Neuronal stem cell (in vitro differentiated cells): ENCODE measurements around the gene XBP1.

Experiments used
- DNase-seq: peaks from one replicate; pipeline ENCODE4 v3.0.0-alpha.2; 2013; ENCODE audit warnings: low spot score
- H2AFZ ChIP-seq: one replicate; pipeline ENCODE4 v1.6.1; 2013; ENCODE audit warnings: mild to moderate bottlenecking, low read length, inconsistent platforms
- H2AK5ac ChIP-seq: 2 replicates; pipeline ENCODE4 v1.6.1; 2013; ENCODE audit warnings: low read depth, mild to moderate bottlenecking, inconsistent platforms, low read length, moderate library complexity, mixed read lengths
- H2BK120ac ChIP-seq: 2 replicates; pipeline ENCODE4 v1.6.1; 2013; ENCODE audit warnings: low read depth, mild to moderate bottlenecking, inconsistent platforms, low read length, moderate library complexity, mixed read lengths
- H2BK12ac ChIP-seq: one replicate; pipeline ENCODE4 v1.6.1; 2013; ENCODE audit warnings: low read length, inconsistent platforms
- H2BK15ac ChIP-seq: 2 replicates; pipeline ENCODE4 v1.6.1; 2013; ENCODE audit warnings: mild to moderate bottlenecking, low read length, inconsistent platforms, mixed read lengths
- H2BK5ac ChIP-seq: one replicate; pipeline ENCODE4 v1.6.1; 2013; ENCODE audit warnings: inconsistent platforms, mild to moderate bottlenecking, low read length, moderate library complexity
- H3K14ac ChIP-seq: one replicate; pipeline ENCODE4 v1.6.1; 2013; ENCODE audit warnings: low read length, inconsistent platforms
- H3K18ac ChIP-seq: 2 replicates; pipeline ENCODE4 v1.6.1; 2013; ENCODE audit warnings: low read length, inconsistent platforms
- H3K23ac ChIP-seq: 2 replicates; pipeline ENCODE4 v1.6.1; 2013; ENCODE audit warnings: low read depth, mild to moderate bottlenecking, mixed read lengths, low read length, inconsistent platforms; ENCODE audit not compliant: poor library complexity
- H3K27ac ChIP-seq: replicated peaks from 3 replicates; pipeline ENCODE4 v1.5.1; 2013; ENCODE audit warnings: low read length, inconsistent platforms
- H3K27me3 ChIP-seq, 3 experiments: 2 replicates each; pipeline ENCODE4 v1.6.1; 2013; ENCODE audit warnings: low read length in 3 of 3, mild to moderate bottlenecking in 2 of 3, inconsistent platforms in 1 of 3, low read depth in 1 of 3, mixed read lengths in 1 of 3, moderate library complexity in 1 of 3; ENCODE audit not compliant: control insufficient read depth in 3 of 3, insufficient read depth in 3 of 3
- H3K36me3 ChIP-seq, 2 donors: replicated peaks in 1 of 2; 2 replicates each; pipeline ENCODE4 v1.6.1; 2013; ENCODE audit warnings: low read length in 2 of 2; ENCODE audit not compliant: control insufficient read depth in 2 of 2, insufficient read depth in 2 of 2
- H3K4ac ChIP-seq: 2 replicates; pipeline ENCODE4 v1.6.1; 2013; ENCODE audit warnings: inconsistent platforms, mild to moderate bottlenecking, low read length, moderate library complexity
- H3K4me1 ChIP-seq, 2 donors: 1 replicate in 1 of 2; 2 replicates in 1 of 2; pipeline ENCODE4 v1.6.1; 2013; ENCODE audit warnings: low read length in 2 of 2, low read depth in 1 of 2; ENCODE audit not compliant: control insufficient read depth in 2 of 2, insufficient read depth in 1 of 2
- H3K4me2 ChIP-seq: one replicate; pipeline ENCODE4 v1.6.1; 2013; ENCODE audit warnings: mild to moderate bottlenecking, low read length, inconsistent platforms; ENCODE audit not compliant: insufficient read depth, poor library complexity, severe bottlenecking
- H3K4me3 ChIP-seq, 2 donors: 2 replicates each; pipeline ENCODE4 v1.5.1; 2013; ENCODE audit warnings: low read length in 2 of 2, mild to moderate bottlenecking in 2 of 2, inconsistent platforms in 1 of 2, moderate library complexity in 1 of 2
- H3K79me1 ChIP-seq: one replicate; pipeline ENCODE4 v1.6.1; 2013; ENCODE audit warnings: low read depth, mild to moderate bottlenecking, inconsistent platforms, low read length, moderate library complexity
- H3K9ac ChIP-seq: one replicate; pipeline ENCODE4 v1.6.1; 2013; ENCODE audit warnings: mild to moderate bottlenecking, low read depth, low read length, inconsistent platforms; ENCODE audit not compliant: poor library complexity
- H3K9me3 ChIP-seq, 2 donors: replicated peaks in 1 of 2; 2 replicates each; pipeline versions ENCODE3 to v1.6.1; 2013; ENCODE audit warnings: low read length in 2 of 2, mild to moderate bottlenecking in 2 of 2, inconsistent platforms in 1 of 2, low read depth in 1 of 2, mixed read lengths in 1 of 2, moderate library complexity in 1 of 2; ENCODE audit not compliant: control insufficient read depth in 2 of 2, insufficient read depth in 1 of 2
- H4K8ac ChIP-seq: one replicate; pipeline ENCODE4 v1.6.1; 2013; ENCODE audit warnings: low read depth, mild to moderate bottlenecking, inconsistent platforms, low read length, moderate library complexity
- H4K91ac ChIP-seq: one replicate; pipeline ENCODE4 v1.6.1; 2013; ENCODE audit warnings: low read length, low read depth, mild to moderate bottlenecking, inconsistent platforms; ENCODE audit not compliant: poor library complexity
- WGBS, 2 donors: extraction: QIAGEN DNeasy Blood & Tissue Kit; methylation state at CpG; one replicate each; pipeline ENCODE4 v1.1.7; 2013; ENCODE audit warnings: missing lambda C conversion rate in 2 of 2, mixed read lengths in 1 of 2; ENCODE audit not compliant: insufficient read length in 2 of 2, insufficient replicate concordance in 1 of 2; ENCODE audit errors: extremely low coverage in 2 of 2; 5-methylcytosine and 5-hydroxymethylcytosine counted together

The XBP1 gene

DNA sequence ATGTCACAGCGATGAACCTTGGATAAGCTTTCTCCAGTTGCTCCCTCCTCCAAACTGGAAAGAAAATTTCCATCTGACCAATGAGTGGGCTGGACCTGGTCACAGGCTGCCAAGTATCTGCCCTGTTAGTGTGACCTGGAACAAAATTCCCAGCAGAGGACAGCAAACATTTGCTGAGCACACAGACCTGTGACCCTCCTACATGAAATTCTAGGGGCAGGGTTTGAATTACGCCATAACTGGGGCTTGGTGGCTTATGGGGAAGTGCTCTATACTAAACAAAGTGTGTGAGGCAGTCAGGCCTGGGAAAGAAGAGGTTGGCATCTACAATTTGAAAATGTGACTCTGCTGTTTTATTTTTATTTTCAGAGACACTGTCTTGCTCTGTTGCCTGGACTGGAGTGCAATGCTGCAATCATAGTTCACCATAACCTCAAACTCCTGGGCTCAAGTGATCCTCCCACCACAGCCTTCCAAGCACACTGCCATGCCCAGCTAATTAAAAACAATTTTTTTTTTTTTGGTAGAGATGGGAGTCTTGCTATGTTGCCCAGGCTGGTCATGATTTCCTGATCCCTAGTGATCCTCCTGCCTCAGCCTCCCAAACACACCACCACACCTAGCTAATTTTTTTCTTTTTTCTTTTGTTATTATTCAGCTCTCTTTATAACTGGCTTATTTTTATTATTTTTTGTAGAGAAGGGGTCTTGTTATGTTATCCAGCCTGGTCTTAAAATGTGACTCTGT, 13.6 kb upstream of the XBP1 start:
- Histone ChIP-seq H3K14ac (no peak overlapping the region), H2AK5ac (no peak overlapping the region), H2BK120ac (no peak overlapping the region), H3K27me3 (no peaks in the 10 kb centered on the region), H3K79me1 (no peaks in the 10 kb centered on the region), H3K36me3 (peaks cover 0 to 2% of the 10 kb centered on the region in 2 donors), H3K18ac (no peak overlapping the region), H2BK5ac (no peak overlapping the region), H3K4me2 (no peak overlapping the region), H2BK12ac (no peak overlapping the region), H2BK15ac (no peak overlapping the region), H3K9me3 (no peaks in the 10 kb centered on the region), H3K4me1 (peaks cover 5 to 6% of the 10 kb centered on the region in 2 donors), H4K8ac (no peak overlapping the region), H3K4ac (no peak overlapping the region), H3K4me3 (no peak overlapping the region), H3K27ac (no peak overlapping the region), H2AFZ (no peak overlapping the region), H3K23ac (no peak overlapping the region), H3K9ac (no peak overlapping the region), H4K91ac (no peak overlapping the region)
- DNase-seq = no peak
- whole genome bisulfite sequencing, 2 donors = no CpG with 5 or more reads among the region's 2 CpGs

DNA sequence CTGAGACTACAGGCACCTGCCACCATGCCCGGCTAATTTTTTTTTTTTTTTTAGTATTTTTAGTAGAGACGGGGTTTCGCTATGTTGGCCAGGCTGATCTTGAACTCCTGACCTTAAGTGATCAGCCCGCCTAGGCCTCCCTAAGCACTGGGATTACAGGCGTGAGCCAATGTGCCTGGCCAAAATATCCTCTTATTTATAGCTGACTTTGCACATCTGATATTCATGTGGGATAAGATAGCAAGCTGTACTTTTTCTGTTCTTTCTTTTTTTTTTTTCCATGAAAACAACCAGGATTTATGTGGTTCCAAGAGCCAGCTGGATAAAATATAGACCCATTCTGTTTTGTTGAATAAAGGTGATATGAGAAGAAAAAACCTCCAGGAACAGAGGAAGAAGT, 12.1 kb upstream of the XBP1 start:
- peaks cover 0 to 5% of the 10 kb centered on the region in 2 donors for H3K36me3 ChIP-seq
- whole genome bisulfite sequencing, 2 donors = no CpG with 5 or more reads among the region's 5 CpGs
- no peak overlapping the region for H2AK5ac ChIP-seq
- no peak overlapping the region for H3K27ac ChIP-seq
- no peak overlapping the region for H2BK12ac ChIP-seq
- H3K27me3 ChIP-seq = no peaks in the 10 kb centered on the region
- H2AFZ ChIP-seq = no peak overlapping the region
- no peak overlapping the region for H3K9ac ChIP-seq
- H4K91ac ChIP-seq = no peak overlapping the region
- H3K23ac ChIP-seq = no peak overlapping the region
- H3K79me1 ChIP-seq = no peaks in the 10 kb centered on the region
- H3K4me2 ChIP-seq = no peak overlapping the region
- peaks cover 0 to 5% of the 10 kb centered on the region in 2 donors for H3K4me1 ChIP-seq
- no peak overlapping the region for H4K8ac ChIP-seq
- H2BK15ac ChIP-seq = no peak overlapping the region
- no peak overlapping the region for H2BK120ac ChIP-seq
- DNase-seq = no peak
- H2BK5ac ChIP-seq = no peak overlapping the region
- H3K18ac ChIP-seq = no peak overlapping the region
- H3K14ac ChIP-seq = no peak overlapping the region
- H3K9me3 ChIP-seq = no peaks in the 10 kb centered on the region
- H3K4me3 ChIP-seq = no peak overlapping the region
- H3K4ac ChIP-seq = no peak overlapping the region

DNA sequence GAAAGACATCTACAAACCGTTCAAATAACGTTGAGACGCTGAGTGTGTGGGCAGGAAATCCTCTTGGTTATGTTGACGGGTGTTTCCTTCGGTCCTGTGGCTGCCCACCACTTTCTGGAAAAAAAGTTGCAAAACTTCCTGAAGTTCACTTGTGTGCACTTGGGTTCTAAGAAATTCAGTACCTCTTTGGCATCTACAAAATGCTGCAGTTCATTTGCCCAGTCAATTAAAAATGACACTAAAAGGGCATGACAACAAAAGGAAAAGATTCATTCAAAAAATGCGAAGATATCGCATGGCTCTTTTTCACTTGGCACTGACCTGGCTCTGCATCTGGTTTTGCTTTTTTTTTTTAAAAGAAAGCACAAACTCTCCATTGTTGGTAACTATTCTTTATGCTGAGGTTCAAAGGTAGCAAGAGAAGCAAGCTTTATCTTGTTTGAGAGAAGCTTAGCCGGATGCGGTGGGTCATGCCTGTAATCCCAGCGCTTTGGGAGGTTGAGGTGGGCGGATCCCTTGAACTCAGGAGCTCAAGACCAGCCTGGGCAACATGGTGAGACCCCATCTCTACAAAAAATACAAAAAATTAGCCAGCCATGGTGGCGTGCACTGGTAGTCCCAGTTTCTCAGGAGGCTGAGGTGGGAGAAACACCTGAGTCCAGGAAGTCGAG, 10.6 kb upstream of the XBP1 start:
- Histone ChIP-seq H3K27ac (no peak overlapping the region), H3K4me1 (peaks cover 0 to 5% of the 10 kb centered on the region in 2 donors), H3K36me3 (peaks cover 0 to 5% of the 10 kb centered on the region in 2 donors), H2BK12ac (no peak overlapping the region), H3K14ac (no peak overlapping the region), H3K9ac (no peak overlapping the region), H3K4me2 (no peak overlapping the region), H3K9me3 (no peaks in the 10 kb centered on the region), H2AFZ (no peak overlapping the region), H3K79me1 (no peaks in the 10 kb centered on the region), H3K4me3 (no peak overlapping the region), H2BK120ac (no peak overlapping the region), H4K8ac (no peak overlapping the region), H3K4ac (no peak overlapping the region), H2AK5ac (no peak overlapping the region), H2BK15ac (no peak overlapping the region), H3K27me3 (no peaks in the 10 kb centered on the region), H2BK5ac (no peak overlapping the region), H3K18ac (no peak overlapping the region), H4K91ac (no peak overlapping the region), H3K23ac (no peak overlapping the region)
- no peak for DNase-seq
- WGBS, 2 donors = no CpG with 5 or more reads among the region's 13 CpGs

DNA sequence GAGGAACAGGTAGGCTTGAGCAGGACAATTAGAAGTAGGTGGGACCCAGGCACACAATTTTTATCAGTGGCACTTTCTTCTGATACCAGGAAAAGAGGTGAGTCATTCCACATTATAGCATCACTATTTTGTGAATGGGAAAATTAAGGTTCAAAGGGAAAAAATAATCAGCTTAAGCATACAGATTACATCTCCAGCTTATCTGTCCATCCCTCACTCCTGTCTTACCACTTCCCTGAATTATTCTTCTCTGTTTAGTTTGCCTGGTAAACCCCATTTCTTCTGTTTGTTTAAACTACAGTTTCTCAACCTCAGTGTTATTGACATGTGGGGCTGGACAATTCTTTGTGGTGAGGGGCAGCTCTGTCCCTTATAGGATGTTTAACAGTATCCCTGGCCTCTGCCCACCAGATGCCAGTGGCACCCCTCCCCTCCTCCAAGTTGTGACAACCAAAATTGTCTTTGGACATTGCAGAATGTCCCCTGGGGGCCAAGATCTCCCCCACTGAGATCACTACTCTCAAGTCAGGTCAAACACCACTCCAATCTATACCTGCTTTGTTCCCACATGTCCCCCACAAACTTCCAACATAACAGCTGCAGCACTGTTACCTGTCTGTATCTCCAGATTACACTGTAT, 8.5 kb upstream of the XBP1 start:
- Histone ChIP-seq H3K9ac (no peak overlapping the region), H3K4ac (no peak overlapping the region), H3K14ac (no peak overlapping the region), H3K79me1 (no peaks in the 10 kb centered on the region), H3K4me2 (no peak overlapping the region), H2BK5ac (no peak overlapping the region), H2BK12ac (no peak overlapping the region), H2AK5ac (no peak overlapping the region), H3K4me1 (peaks cover 0 to 2% of the 10 kb centered on the region in 2 donors), H3K9me3 (no peaks in the 10 kb centered on the region), H2BK15ac (no peak overlapping the region), H4K91ac (no peak overlapping the region), H3K27me3 (no peaks in the 10 kb centered on the region), H3K18ac (no peak overlapping the region), H2AFZ (no peak overlapping the region), H3K4me3 (no peak overlapping the region), H3K27ac (no peak overlapping the region), H2BK120ac (no peak overlapping the region), H4K8ac (no peak overlapping the region), H3K36me3 (peaks cover 0 to 4% of the 10 kb centered on the region in 2 donors), H3K23ac (no peak overlapping the region)
- no peak for DNase-seq
